GM12878 (cell line): ENCODE results near the gene CALM3. TPM values are rescaled to one million over a fixed set of nuclear protein-coding genes. Genes with fewer than 3 reads are reported as not detected.

ENCODE experiments used
- ATAC-seq: fragments of 200-7000 bp; cut with Tn5 transposase; 3 replicates; pipeline ENCODE4 v1.9.1; 2020; ENCODE audit warnings: mild to moderate bottlenecking, moderate library complexity
- BruUV-seq: library from RNA; stranded (reverse); fragments of 400-500 nt; replicated peaks from 2 replicates; lab custom pipeline; 2021; lab: Mats Ljungman, UMichigan
- CTCF ChIA-PET: fragments of 300-600 bp; sonication (Branson Sonifier 250); formaldehyde crosslinking; extraction: SDS; loops from one replicate; lab custom pipeline; 2021; ENCODE audit warnings: inconsistent platforms; lab: Yijun Ruan, JAX
- POLR2A ChIA-PET: fragments of 350-600 bp; formaldehyde crosslinking; extraction: SDS; loops from one replicate; lab custom pipeline; 2021; ENCODE audit warnings: inconsistent platforms; lab: Charles Lee
- RAD21 ChIA-PET: fragments of 300-600 bp; sonication (Branson Sonifier 250); formaldehyde crosslinking; loops from one replicate; lab custom pipeline; 2023; ENCODE audit warnings: antibody characterized with exemption; ENCODE audit not compliant: unreplicated experiment; lab: Charles Lee
- SMC1A ChIA-PET: fragments of 300-600 bp; sonication (Branson Sonifier 250); formaldehyde crosslinking; loops from one replicate; lab custom pipeline; 2023; ENCODE audit not compliant: unreplicated experiment, uncharacterized antibody; lab: Charles Lee
- DNase-seq: peaks from one replicate; pipeline ENCODE4 v3.0.0-alpha.2; 2011; ENCODE audit warnings: low read depth, low spot score
- FAIRE-seq: peaks from 3 replicates; lab custom pipeline; 2011; peaks lifted over from hg19 to GRCh38; lab: Jason Lieb, UNC
- H2AFZ ChIP-seq: 2 replicates; pipeline ENCODE4 v1.6.0; 2011; ENCODE audit warnings: low read depth, low read length, control low read depth; ENCODE audit not compliant: control insufficient read depth
- H3K27ac ChIP-seq: 2 replicates; pipeline ENCODE4 v1.5.1; 2011; ENCODE audit warnings: control low read depth; ENCODE audit not compliant: control insufficient read depth, insufficient read depth
- H3K27me3 ChIP-seq, 2 experiments: replicated peaks in 1 of 2; 2 replicates each; pipeline versions ENCODE4 v1.6.0 to v1.6.1; 2011; ENCODE audit warnings: low read length in 1 of 2; ENCODE audit not compliant: control insufficient read depth in 2 of 2, insufficient read depth in 2 of 2
- H3K36me3 ChIP-seq, 2 experiments: 2 replicates each; pipeline ENCODE4 v1.5.1; 2011; ENCODE audit warnings: low read length in 1 of 2; ENCODE audit not compliant: control insufficient read depth in 2 of 2, insufficient read depth in 2 of 2
- H3K4me1 ChIP-seq: 2 replicates; pipeline ENCODE4 v1.6.1; 2011; ENCODE audit warnings: mild to moderate bottlenecking, low read length, moderate library complexity, mixed read lengths; ENCODE audit not compliant: control insufficient read depth, insufficient read depth
- H3K4me2 ChIP-seq: 2 replicates; pipeline ENCODE4 v1.6.0; 2011; ENCODE audit warnings: control low read depth; ENCODE audit not compliant: control insufficient read depth, insufficient read depth
- H3K4me3 ChIP-seq: fragments of 200-600 bp; sonication (generic); 2 replicates; pipeline ENCODE4 v1.5.1; 2016
- H3K79me2 ChIP-seq: 2 replicates; pipeline ENCODE4 v1.6.0; 2011; ENCODE audit warnings: low read length; ENCODE audit not compliant: control insufficient read depth, insufficient read depth
- H3K9ac ChIP-seq: 2 replicates; pipeline ENCODE4 v1.8.0; 2011; ENCODE audit warnings: low read length, control low read depth, mixed read lengths; ENCODE audit not compliant: control insufficient read depth, insufficient read depth
- H3K9me3 ChIP-seq: replicated peaks from 3 replicates; pipeline ENCODE4 v1.5.1; 2011; ENCODE audit warnings: mild to moderate bottlenecking, low read length; ENCODE audit not compliant: control insufficient read depth, insufficient read depth
- H4K20me1 ChIP-seq: 2 replicates; pipeline ENCODE4 v1.6.0; 2011; ENCODE audit not compliant: control insufficient read depth, insufficient read depth
- CEBPZ ChIP-seq: fragments of 150-350 bp; IDR thresholded peaks from 2 replicates; pipeline ENCODE4 v1.6.1; 2016; ENCODE audit warnings: low read depth, low read length
- CHD2 ChIP-seq: IDR thresholded peaks from 2 replicates; pipeline ENCODE4 v1.6.1; 2011; ENCODE audit warnings: low read depth, low read length, improper control_type of control experiment, borderline replicate concordance
- CREM ChIP-seq: IDR thresholded peaks from 2 replicates; pipeline ENCODE4 v1.6.1; 2014; ENCODE audit warnings: antibody characterized with exemption, low read depth
- HCFC1 ChIP-seq: fragments of 150-350 bp; IDR thresholded peaks from 2 replicates; pipeline ENCODE4 v1.6.1; 2014; ENCODE audit warnings: low read length
- IKZF2 ChIP-seq, 2 experiments: fragments of 450-650 bp; IDR thresholded peaks; 2 replicates each; pipeline ENCODE4 v1.6.1; 2017; ENCODE audit warnings: mild to moderate bottlenecking in 2 of 2, moderate library complexity in 2 of 2
- NFYB ChIP-seq: IDR thresholded peaks from 2 replicates; pipeline ENCODE4 v1.6.1; 2011; ENCODE audit warnings: low read depth, mild to moderate bottlenecking, low read length, improper control_type of control experiment, moderate library complexity; ENCODE audit not compliant: insufficient read depth
- NKRF ChIP-seq: fragments of 450-650 bp; conservative IDR thresholded peaks from 2 replicates; pipeline ENCODE4 v1.6.1; 2017; ENCODE audit warnings: mild to moderate bottlenecking, moderate library complexity
- PAX8 ChIP-seq: fragments of 450-650 bp; IDR thresholded peaks from 2 replicates; pipeline ENCODE4 v1.6.1; 2017; ENCODE audit warnings: mild to moderate bottlenecking, moderate library complexity
- PML ChIP-seq: IDR thresholded peaks from 2 replicates; pipeline ENCODE4 v1.6.1; 2012; ENCODE audit warnings: low read length, inconsistent platforms
- WGBS: methylation state at CpG from one replicate; pipeline ENCODE4 v1.1.6; 2016; ENCODE audit warnings: low lambda C conversion rate; ENCODE audit not compliant: insufficient replicate concordance, insufficient coverage; ENCODE audit errors: missing lambda C conversion rate; 5-methylcytosine and 5-hydroxymethylcytosine counted together
- in situ Hi-C: fragments of 300-500 bp; cut with MboI; formaldehyde crosslinking; loops from 9 replicates; pipeline ENCODE4 v1.14.3; 2018; ENCODE audit warnings: mixed read lengths
- intact Hi-C: fragments of 100-400 bp; cut with micrococcal nuclease; formaldehyde crosslinking; loops from one replicate; pipeline ENCODE4 v1.14.2; 2022; ENCODE audit not compliant: unreplicated experiment
- polyA plus RNA-seq, 11 experiments: library from polyadenylated mRNA; depleted of rRNA in 4 of 11; unstranded in 6 of 11; stranded (reverse) in 5 of 11; fragments of >200 nt; fragmentation: Nextera tagmentation in 4 of 11; fragmentation: Illumina TruSeq in 1 of 11; extraction: Ambion mirVana in 4 of 11; extraction: Trizol in 1 of 11; gene quantifications; 1 replicate in 1 of 11; 2 replicates in 10 of 11; pipeline versions ENCODE4 v1.2.1 to v1.2.3, GENCODE V29; 2011 to 2016; ENCODE audit warnings: inconsistent platforms in 2 of 11, missing spikeins in 2 of 11, low read depth in 1 of 11
- total RNA-seq, 4 experiments: library from RNA; depleted of rRNA in 3 of 4; stranded (reverse); fragments of >200 nt in 3 of 4; fragmentation: Illumina TruSeq in 1 of 4; extraction: Trizol in 1 of 4; gene quantifications; 2 replicates each; pipeline versions ENCODE4 v1.2.1 to v1.2.3, GENCODE V29; 2013 to 2021

Gene CALM3
- total and polyA plus RNA-seq, 10 of the 15 experiments (the other 5 are each of a cell fraction or from before 2014, with no cell fraction given) = 164 to 849 (median 347) TPM

- H3K9ac ChIP-seq = no peak overlapping the region
- intact Hi-C loops = no loop called here
- CTCF ChIA-PET = no interaction called here
- H3K27me3 ChIP-seq = no peaks in the 10 kb centered on the region
- H3K79me2 ChIP-seq = no peaks in the 10 kb centered on the region
- in situ Hi-C loops = no loop called here
- SMC1A ChIA-PET = no interaction called here
- no peaks in the 10 kb centered on the region for H3K4me1 ChIP-seq
- POLR2A ChIA-PET = no interaction called here
- no peak for TF ChIP-seq HCFC1
- no peak for TF ChIP-seq PML
- TF ChIP-seq PAX8 = no peak
- no peak for TF ChIP-seq CREM
- TF ChIP-seq NKRF = no peak
- TF ChIP-seq IKZF2 (IDR thresholded peaks at IDR 0.05) = no peak
- TF ChIP-seq NFYB = no peak
- no peak for TF ChIP-seq CEBPZ
- no peak for TF ChIP-seq CHD2
- DNase-seq = no peak
- 31% methylated on average over 3 of the region's 3 CpGs for WGBS
- FAIRE-seq = no peak
- H3K36me3 ChIP-seq = no peaks in the 10 kb centered on the region
- no peaks in the 10 kb centered on the region for H3K9me3 ChIP-seq
- H3K27ac ChIP-seq = no peak overlapping the region
- ATAC-seq = no peak
- H3K4me2 ChIP-seq = no peak overlapping the region
- no TSS peak for BruUV-seq
- H3K4me3 ChIP-seq = no peak overlapping the region
- H4K20me1 ChIP-seq = no peaks in the 10 kb centered on the region
- H2AFZ ChIP-seq = no peak overlapping the region
- RAD21 ChIA-PET = no interaction called here
Observed at GRCh38 chr19:46591870-46592269, 9.3 kb upstream of the CALM3 start.
